Adipose tissue (tissue), 3 donors: ENCODE results near the gene ODAD3. TPM values are rescaled to one million over a fixed set of nuclear protein-coding genes. Genes with fewer than 3 reads are reported as not detected.

ENCODE experiments used
- H3K27ac ChIP-seq: one replicate; pipeline ENCODE4 v1.5.1; 2013; ENCODE audit warnings: low read depth, low read length
- WGBS, 3 donors: extraction: QIAGEN DNeasy Blood & Tissue Kit; methylation state at CpG; one replicate each; pipeline ENCODE4 v1.1.7; 2013; 5-methylcytosine and 5-hydroxymethylcytosine counted together
- polyA plus RNA-seq, 3 donors: library from polyadenylated mRNA; stranded (reverse); fragments of 200-250 nt; gene quantifications; one replicate each; pipeline ENCODE4 v1.2.3, GENCODE V29; 2013
- donor health status: healthy with polysubstance abuse.
- donor health status: Bipolar disorder and iron deficiency.
- donor health status: healthy.

ODAD3 gene
- polyA plus RNA-seq, 3 donors, result 0.15 to 0.30 TPM; not detected in 1

DNA sequence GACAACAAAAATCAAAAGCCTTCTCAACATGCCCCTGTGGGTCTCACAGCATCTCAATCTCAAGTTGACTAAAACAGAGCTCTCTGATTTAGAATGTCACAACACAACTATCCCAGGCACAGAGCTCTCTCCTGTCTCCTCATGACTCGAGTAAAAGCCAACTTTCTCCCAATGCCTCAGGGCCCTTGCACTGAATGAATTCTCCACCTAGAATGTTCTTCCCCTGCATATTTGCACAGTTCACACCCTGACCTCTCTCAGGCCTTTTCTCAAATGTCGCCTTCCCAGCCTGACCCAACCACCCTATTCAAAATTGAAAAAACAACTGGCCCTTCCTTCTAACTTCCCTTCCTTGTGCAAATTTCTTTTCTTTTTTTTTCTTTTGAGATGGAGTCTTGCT is 64.2 kb downstream of the ODAD3 start:
- WGBS, 3 donors, result 88 to 100% (median 94%) methylated on average over 2 of the region's 2 CpGs
- H3K27ac ChIP-seq, result no peak overlapping the region

Other genes with a start within 250 kb of the ODAD3 start
- 100 to 1,000 TPM in 2 of 3 donors, 10 to 100 TPM in 1; 34.3 to 583 (median 148) TPM for gene KANK2, start 237.6 kb downstream of the ODAD3 start, polyA plus RNA-seq
- gene ANGPTL8, start 195.5 kb downstream of the ODAD3 start, polyA plus RNA-seq, result 100 to 1,000 TPM in 1 of 3 donors, 10 to 100 TPM in 1, 1 to 10 TPM in 1; 7.4 to 108 (median 16.9) TPM
- 100 to 1,000 TPM in 1 of 3 donors, 10 to 100 TPM in 2; 16.2 to 190 (median 57.8) TPM for gene DOCK6, start 172.6 kb downstream of the ODAD3 start, polyA plus RNA-seq
- not detected for gene TSPAN16, start 139.0 kb downstream of the ODAD3 start, polyA plus RNA-seq
- 10 to 100 TPM in 2 of 3 donors, 1 to 10 TPM in 1; 4.6 to 29.6 (median 10.3) TPM for gene RAB3D, start 95.5 kb downstream of the ODAD3 start, polyA plus RNA-seq
- gene TMEM205, start 88.9 kb downstream of the ODAD3 start, polyA plus RNA-seq, result 10 to 100 TPM; 61.4 to 97.8 (median 69.7) TPM
- 10 to 100 TPM; 15.8 to 43.5 (median 20.9) TPM for gene CCDC159, start 88.6 kb downstream of the ODAD3 start, polyA plus RNA-seq
- 10 to 100 TPM in 2 of 3 donors, 1 to 10 TPM in 1; 5.9 to 18.3 (median 17.9) TPM for gene PLPPR2, start 79.7 kb downstream of the ODAD3 start, polyA plus RNA-seq
- gene SWSAP1, start 60.5 kb downstream of the ODAD3 start, polyA plus RNA-seq, result 1 to 10 TPM; 1.4 to 2.4 (median 2.1) TPM
- 10 to 100 TPM in 1 of 3 donors, 1 to 10 TPM in 2; 8.0 to 10.5 (median 8.7) TPM for gene EPOR, start 50.8 kb downstream of the ODAD3 start, polyA plus RNA-seq
- 10 to 100 TPM; 12.9 to 30.4 (median 23.6) TPM for gene RGL3, start 15.8 kb downstream of the ODAD3 start, polyA plus RNA-seq
- 100 to 1,000 TPM; 111 to 154 (median 149) TPM for gene PRKCSH, start 514 bp upstream of the ODAD3 start, polyA plus RNA-seq
- gene ELAVL3, start 45.9 kb upstream of the ODAD3 start, polyA plus RNA-seq, result under 1 TPM in 1 of 3 donors, not detected in 2; 0.03 TPM
- 1 to 10 TPM; 5.8 to 8.0 (median 6.5) TPM for gene ZNF653, start 70.7 kb upstream of the ODAD3 start, polyA plus RNA-seq
- 10 to 100 TPM; 48.1 to 56.4 (median 50.4) TPM for gene ECSIT, start 94.0 kb upstream of the ODAD3 start, polyA plus RNA-seq
- 10 to 100 TPM in 2 of 3 donors, 1 to 10 TPM in 1; 4.3 to 39.0 (median 21.4) TPM for gene CNN1, start 103.7 kb upstream of the ODAD3 start, polyA plus RNA-seq
- gene ELOF1, start 124.1 kb upstream of the ODAD3 start, polyA plus RNA-seq, result 10 to 100 TPM; 52.6 to 55.2 (median 55.1) TPM
- 10 to 100 TPM in 1 of 3 donors, 1 to 10 TPM in 2; 9.7 to 19.6 (median 9.9) TPM for gene ACP5, start 142.5 kb upstream of the ODAD3 start, polyA plus RNA-seq
- 1 to 10 TPM; 1.7 to 5.7 (median 2.4) TPM for gene ZNF627, start 162.4 kb upstream of the ODAD3 start, polyA plus RNA-seq